Caki2 (cell line): ENCODE measurements around the gene DARS2. TPM values are rescaled to one million over a fixed set of nuclear protein-coding genes. Genes with fewer than 3 reads are reported as not detected.
"Not testable (repeated sequence)": the region's sequence is repeated elsewhere in the genome, so short reads cannot be mapped to it uniquely, and the experiment has no call there.

Experiments
- DNase-seq: peaks from one replicate; pipeline ENCODE4 v3.0.0-alpha.2; 2015; ENCODE audit warnings: low read depth
- in situ Hi-C: cut with HindIII; loops from 2 replicates; pipeline ENCODE4 v1.10.0; 2016; ENCODE audit warnings: low sequenced_read_pairs, low pct_unique_long_range_greater_than_20kb, mixed read lengths
- total RNA-seq: library from RNA; depleted of rRNA; stranded (reverse); fragments of >200 nt; shearing (Covaris generic); gene quantifications from 2 replicates; pipeline ENCODE4 v1.2.3, GENCODE V29; 2014; ENCODE audit warnings: low replicate concordance; rRNA removed

Gene DARS2, protein sequence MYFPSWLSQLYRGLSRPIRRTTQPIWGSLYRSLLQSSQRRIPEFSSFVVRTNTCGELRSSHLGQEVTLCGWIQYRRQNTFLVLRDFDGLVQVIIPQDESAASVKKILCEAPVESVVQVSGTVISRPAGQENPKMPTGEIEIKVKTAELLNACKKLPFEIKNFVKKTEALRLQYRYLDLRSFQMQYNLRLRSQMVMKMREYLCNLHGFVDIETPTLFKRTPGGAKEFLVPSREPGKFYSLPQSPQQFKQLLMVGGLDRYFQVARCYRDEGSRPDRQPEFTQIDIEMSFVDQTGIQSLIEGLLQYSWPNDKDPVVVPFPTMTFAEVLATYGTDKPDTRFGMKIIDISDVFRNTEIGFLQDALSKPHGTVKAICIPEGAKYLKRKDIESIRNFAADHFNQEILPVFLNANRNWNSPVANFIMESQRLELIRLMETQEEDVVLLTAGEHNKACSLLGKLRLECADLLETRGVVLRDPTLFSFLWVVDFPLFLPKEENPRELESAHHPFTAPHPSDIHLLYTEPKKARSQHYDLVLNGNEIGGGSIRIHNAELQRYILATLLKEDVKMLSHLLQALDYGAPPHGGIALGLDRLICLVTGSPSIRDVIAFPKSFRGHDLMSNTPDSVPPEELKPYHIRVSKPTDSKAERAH
- total RNA-seq = 39.1 and 41.9 TPM in 2 replicates

DNA sequence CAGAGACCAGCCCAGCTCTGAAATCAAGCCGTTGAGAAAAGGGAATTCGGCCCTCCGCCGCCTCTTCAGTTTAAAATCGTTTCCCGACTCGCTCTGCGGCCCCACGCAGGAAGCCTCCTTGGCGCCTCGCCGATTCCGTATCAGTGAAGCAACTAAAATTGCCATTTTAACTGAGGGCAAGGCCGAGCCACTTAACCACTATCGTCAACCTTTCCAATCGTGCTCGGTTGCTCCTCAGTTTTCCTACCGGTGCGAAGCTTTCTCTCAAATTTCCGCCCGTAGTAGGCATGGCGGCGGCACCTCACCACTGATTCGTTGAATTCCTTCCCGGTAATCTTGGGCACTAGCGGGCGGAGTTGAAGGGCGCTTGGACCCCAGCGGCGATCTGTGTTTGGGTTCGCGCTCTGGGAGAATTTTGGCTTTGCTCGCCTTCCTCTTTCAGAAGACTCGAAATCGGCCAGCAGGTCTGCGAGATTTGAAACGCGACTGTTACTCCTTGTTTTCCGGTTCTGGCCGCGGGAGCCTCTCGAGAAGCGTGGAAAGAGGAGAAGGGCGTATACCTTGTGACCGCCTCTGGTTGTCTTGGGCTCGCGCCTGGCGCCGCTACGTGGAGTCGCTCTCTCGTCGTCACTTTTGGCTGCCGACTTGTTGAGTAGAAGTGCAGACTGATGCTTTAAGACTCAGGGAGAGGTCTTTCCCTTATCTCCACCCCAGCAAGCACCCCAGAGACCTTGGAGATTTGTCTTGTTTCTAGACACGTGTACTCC, at the start of gene DARS2, which contains the start of gene CENPL:
TSS of gene DARS2 (plus strand) at position 359 of the 767 bp plus-strand sequence. CDS start 557 bp downstream, outside the sequence.
TSS of gene CENPL (minus strand) at position 569 of the 767 bp plus-strand sequence. CDS start 13,584 bp downstream, outside the sequence.
- peak; percentile 97 for DNase-seq
- in situ Hi-C loops = no loop called here

DNA sequence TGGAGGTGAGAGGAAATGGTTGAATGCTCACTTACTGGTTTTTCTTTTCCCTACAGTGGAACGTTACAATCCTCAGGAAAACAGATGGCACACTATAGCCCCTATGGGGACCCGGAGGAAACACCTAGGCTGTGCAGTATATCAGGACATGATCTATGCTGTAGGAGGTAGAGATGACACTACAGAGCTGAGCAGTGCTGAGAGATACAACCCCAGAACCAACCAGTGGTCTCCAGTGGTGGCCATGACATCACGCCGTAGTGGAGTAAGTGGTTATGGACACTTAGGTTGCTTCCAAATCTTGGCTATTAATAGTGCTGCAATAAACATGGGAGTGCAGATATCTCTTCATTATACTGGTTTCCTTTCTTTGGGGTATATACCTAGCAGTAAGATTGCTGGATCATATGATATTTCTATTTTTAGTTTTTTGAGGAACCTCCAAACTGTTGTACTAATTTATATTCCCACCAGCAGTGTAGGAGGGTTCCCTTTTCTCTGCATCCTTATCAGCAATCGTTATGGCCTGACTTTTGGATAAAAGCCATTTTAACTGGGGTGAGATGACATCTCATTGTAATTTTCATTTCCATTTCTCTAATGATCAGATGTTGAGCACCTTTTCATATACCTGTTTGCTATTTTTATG, 48.8 kb upstream of the DARS2 start:
- DNase-seq = no peak
- in situ Hi-C loops = no loop called here

DNA sequence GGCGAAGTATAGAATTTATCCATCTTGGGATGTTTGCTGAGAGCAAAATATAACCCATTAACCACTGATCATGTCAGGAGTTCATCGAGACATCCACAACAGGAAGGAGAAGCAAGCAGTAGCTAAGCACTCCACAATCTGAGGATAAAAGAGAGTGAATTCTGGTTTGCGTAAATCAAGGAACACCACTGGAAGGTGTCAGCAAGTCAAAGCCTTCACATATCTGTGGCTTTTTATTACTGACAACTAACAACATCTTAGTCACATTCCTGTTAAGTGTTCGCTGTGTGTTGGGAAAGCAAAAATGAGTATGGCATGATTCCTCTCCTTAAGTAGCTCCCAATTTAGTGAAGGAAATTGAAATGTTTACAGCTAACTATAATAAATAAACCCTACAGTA, 44.5 kb upstream of the DARS2 start:
- DNase-seq = no peak

DNA sequence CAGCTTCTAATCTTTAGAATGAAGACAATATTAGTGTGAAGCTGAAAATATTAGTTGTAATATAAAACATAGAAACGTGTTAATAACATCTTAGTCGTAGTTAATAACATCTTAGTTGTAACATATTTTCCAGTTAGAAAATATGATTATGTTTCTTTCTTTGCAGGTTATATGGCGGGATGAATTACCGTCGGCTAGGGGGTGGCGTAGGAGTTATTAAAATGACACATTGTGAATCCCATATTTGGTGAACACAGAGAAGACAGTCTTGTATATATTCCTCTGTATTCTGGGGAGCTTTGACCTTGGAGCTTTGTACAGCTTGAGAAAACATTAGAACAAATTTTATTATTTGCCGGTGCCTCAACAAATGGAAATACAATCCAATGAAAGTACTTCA, 39.5 kb upstream of the DARS2 start:
- in situ Hi-C loops = no loop called here
- no peak for DNase-seq

More for the DNA sequence above, 44.5 kb upstream of the DARS2 start:
- in situ Hi-C loops = no loop called here

DNA sequence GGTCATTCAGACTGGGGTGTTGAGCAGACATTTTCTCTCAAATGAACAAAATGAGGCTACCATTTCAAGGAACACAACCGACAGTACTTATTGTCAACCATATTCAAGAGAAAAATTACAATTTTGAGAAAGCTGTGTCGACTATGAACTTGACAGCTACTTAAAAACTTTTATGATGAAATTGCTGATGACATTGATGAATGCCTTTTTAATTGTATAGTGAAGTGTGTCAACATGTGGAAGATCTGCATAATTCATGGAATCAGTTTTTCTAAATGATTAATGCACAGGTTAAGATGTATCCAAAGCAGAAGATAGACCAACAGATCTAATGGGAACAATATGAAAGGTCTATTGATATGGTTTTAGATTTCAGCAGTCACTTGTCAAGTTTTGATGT, 34.6 kb upstream of the DARS2 start:
- no peak for DNase-seq
- in situ Hi-C loops = no loop called here

DNA sequence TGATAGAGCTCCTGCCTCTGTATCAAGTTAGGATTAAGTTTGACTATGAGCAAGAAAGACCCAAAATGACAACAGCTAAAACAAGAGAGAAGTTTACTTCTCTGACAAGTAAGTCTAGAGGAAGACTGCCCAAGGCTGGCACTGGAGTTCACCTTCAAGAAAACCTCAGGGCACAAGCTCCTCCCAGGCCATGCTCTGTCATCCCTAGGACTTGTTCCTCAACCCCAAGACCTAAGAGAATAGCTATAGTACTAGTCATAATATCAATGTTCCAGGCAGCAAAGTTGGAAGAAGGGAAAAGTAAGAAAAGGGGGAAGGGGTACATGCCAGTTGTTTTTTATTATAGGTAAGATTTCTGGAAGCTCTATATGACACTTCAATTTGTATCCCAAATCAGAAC, 26.4 kb upstream of the DARS2 start:
- in situ Hi-C loops = no loop called here
- no peak for DNase-seq

DNA sequence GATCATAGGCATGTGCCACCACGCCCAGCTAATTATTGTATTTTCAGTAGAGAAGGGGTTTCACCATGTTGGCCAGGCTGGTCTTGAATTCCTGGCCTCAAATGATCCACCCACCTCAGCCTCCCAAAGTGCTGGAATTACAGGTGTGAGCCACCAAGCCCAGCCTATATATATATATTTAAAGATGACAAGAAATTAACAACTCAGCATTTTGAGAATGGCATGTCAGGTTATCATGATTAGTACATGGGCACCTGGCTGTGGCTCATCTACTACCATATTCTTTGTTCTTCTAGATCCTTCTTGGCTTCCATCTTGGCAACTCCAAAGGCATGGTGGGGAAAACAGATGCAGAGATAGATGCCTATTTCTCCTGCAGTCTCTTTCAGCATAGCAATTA, 24.5 kb upstream of the DARS2 start:
- in situ Hi-C loops, DNase-seq: not testable (repeated sequence)

DNA sequence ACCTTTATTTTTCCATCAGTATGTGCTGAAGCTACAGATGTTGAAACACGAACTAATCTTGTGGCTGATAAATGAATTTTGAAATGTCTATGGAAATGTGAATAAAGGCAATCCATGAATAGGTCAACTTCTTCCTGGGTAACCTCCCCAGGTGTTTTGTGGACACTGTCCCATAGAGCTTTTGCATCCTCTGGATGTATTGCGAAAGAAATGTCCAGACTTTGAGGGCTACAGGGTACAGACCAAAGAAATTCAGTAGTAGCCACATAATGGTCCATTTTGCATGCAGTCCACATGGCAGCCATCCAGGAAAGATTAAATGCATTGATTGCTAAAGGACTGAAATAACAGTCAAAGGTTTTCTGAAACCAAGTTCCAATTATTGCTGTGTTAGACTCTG, 21.5 kb upstream of the DARS2 start:
- in situ Hi-C loops = no loop called here
- DNase-seq = no peak

DNA sequence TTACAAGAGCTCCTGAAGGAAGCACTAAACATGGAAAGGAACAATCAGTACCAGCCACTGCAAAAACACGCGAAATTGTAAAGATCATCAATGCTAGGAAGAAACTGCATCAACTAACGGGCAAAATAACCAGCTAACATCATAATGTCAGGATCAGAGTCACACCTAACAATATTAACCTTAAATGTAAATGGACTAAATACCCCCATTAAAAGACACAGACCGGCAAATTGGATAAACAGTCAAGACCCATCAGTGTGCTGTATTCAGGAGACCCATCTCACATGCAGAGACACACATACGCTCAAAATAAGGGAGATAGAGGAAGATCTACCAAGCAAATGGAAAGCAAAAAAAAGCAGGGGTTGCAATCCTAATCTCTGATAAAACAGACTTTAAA, 10.8 kb upstream of the DARS2 start:
- in situ Hi-C loops, DNase-seq: not testable (repeated sequence)

DNA sequence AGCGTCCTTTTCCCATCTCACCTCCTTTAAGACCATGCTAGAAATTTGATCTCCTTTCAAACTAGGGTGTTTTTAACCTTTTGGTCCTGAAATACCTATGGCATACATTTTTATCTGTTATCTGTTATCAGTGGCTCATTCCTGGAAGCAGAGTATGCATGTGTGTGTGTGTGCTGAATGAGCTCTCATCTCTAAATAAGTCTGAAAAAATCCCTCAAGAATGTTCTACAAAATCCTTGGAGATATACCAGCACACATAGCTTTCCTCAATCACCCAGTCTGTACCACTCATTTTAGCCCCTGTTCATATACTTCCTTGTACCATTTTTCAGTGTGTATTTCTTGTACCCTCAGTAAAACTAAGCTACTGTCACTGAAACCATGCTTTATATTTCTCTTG, 6.0 kb upstream of the DARS2 start:
- in situ Hi-C loops = no loop called here

DNA sequence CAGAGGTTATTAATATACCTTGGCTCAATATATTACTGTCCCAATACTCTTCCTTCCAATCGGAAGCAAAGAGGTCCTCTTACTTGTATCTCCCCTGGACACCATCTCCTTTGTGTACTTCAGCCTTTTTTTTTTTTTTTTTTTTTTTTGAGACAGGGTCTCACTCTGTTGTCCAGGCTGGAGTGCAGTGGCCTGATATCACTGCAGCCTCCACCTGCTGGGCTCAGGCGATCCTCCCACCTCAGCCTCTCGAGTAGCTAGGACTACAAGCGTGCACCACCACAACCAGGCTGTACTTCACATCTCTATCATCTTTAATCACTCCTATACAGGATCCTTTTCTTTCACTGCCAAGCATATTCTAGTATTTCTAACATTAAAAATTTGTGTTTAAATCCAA, 2.8 kb upstream of the DARS2 start:
- in situ Hi-C loops = no loop called here
- DNase-seq = no peak

More for the DNA sequence above, 6.0 kb upstream of the DARS2 start:
- no peak for DNase-seq

DNA sequence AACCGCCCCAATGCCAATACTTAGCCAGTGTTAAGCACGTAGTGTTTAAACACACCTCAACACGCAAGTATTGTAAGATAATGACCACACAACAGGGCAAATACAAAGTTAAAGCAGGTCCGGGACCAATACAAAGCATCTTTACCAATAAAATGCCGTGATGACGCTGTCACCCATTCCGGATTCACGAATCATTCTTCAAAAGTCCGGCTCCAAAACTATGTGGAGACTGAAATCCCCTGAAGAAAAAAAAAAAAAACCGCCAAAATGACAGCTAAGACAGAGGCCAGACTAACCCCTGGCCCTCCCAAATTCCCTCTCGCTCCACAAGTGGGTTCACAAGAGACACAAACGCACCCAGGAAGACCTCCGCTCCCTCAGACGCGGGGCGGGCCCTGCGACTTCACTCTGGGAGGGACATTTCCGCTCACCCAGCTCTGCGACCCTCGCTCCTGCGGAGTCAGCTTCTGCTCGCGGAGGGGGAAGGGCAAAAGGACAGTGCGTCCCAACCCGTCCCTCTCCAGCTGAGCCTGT, 625 bp upstream of the DARS2 start:
- in situ Hi-C loops = no loop called here
- no peak for DNase-seq

DNA sequence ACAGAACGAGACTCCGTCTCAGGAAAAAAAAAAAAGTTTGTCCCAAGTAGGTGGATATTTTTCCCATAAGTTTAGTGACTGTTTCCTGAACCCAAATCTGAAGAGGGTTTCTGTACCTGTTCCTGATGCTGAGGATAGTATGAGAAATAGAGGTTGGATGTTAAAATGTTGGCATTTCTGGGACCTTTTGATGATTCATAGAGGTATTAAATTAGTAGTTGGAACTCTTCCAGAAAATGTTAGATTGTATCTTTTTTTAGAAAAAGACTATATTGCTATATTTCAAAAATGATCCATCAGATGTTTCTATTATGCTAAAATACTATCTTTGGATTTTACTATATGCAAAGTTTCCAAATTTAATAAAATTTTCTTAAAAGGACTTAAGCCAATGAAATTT, 3.1 kb downstream of the DARS2 start:
- in situ Hi-C loops = no loop called here

DNA sequence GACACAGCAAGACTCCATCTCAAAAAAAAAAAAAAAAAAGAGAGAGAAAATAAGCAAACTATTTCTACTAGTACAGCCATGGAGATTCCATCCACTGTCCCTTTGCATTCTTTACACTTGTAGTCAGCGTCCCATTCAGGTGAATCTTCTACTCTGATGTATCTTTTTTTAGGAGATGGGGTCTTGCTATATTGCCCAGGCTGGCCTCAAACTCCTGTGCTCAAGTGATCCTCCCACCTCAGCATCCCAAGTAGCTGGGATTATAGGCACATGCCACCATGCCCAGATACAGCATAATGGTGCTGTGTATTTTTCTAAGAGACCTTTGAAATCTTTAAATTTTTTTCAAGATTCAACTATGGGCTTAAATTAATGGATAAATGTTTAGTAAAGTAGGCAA, 8.3 kb downstream of the DARS2 start:
- in situ Hi-C loops = no loop called here
- DNase-seq = no peak

More for the DNA sequence above, 3.1 kb downstream of the DARS2 start:
- no peak for DNase-seq

DNA sequence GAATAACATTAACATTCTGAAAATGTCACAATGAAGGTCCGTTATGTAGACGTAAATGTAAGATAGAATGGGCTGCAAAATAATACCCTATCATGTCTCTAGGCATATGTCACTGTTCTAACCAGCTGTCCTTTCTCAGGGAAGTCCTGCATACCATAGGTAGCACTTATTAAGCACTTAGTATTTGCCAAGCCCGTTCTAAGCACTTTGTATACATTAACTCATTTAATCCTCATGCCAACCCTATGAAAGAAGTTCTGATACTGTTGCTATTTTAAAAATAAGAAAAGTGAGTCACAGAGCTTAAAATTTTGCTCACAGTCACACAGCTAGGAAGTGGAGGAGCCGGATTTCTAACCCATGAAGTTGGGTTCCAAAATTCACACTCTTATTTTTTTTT, 27.6 kb downstream of the DARS2 start:
- in situ Hi-C loops = no loop called here
- no peak for DNase-seq

DNA sequence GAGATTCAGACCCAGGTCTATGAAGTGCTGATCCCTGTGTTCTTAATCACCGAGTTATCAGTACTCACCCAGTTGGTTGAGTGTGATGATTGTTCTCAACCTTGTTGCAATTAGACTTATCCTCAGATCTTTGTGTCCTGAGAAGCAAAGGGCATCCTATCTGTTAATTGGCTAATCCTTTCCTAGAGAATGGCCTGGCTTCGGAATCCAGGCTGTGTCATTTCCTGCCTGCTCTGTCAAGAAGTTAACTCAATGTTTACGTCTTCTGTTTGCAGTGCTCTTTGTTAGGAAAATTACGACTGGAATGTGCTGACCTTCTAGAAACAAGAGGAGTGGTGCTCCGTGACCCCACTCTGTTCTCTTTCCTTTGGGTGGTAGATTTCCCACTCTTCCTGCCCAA, 28.6 kb downstream of the DARS2 start:
- DNase-seq = no peak
- in situ Hi-C loops = no loop called here

DNA sequence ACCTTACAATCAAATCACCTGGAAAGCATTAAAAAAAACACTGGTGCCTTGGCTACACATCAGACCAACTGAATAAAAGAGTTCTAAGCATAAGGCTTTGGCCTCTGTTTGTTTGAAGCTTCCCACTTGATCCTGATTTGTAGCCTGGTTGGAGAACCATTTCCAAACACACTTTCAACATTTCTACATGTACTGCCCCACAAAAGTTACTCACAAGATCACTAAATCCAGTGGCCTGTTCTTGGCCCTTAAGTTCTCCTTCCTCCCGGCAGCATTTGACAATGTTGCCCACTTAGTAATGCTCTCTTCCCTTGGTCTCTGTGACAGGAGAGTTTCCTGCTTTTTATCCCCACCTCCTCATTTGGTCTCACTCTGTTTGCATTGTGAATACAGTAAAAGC, 31.5 kb downstream of the DARS2 start:
- no peak for DNase-seq
- in situ Hi-C loops = no loop called here

DNA sequence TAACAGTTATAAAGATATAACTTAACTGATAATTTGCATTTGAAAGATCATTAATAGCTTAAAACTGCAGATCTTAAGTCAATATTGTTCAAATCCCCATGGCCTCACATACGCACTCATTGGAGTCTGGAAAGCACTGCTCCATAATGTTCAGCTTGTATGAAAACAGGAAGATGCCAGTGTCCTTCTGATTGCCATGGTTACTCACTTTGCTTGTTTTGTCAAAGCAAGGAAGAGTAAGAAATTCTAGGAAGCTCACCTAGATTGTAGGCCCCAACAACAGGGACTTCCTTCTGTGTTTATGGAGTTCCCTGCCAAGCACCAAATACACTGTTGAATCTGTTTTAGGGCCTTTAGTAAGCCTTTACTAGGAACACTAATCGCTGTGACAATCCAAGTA, 32.4 kb downstream of the DARS2 start:
- in situ Hi-C loops = no loop called here
- no peak for DNase-seq
